BJ (cell line): ENCODE measurements around the gene FICD. TPM values are rescaled to one million over a fixed set of nuclear protein-coding genes. Genes with fewer than 3 reads are reported as not detected.

Experiments used
- CTCF ChIA-PET: fragments of 350-600 bp; formaldehyde crosslinking; extraction: SDS; loops from one replicate; lab custom pipeline; 2021; ENCODE audit warnings: antibody characterized with exemption, inconsistent platforms; lab: Yijun Ruan, JAX
- POLR2A ChIA-PET: fragments of 300-600 bp; sonication (Branson Sonifier 250); formaldehyde crosslinking; extraction: SDS; loops from one replicate; lab custom pipeline; 2021; ENCODE audit warnings: antibody characterized with exemption; lab: Charles Lee
- DNase-seq: peaks from one replicate; pipeline ENCODE4 v3.0.0-alpha.2; 2011; ENCODE audit warnings: low read depth
- H3K27me3 ChIP-seq: 2 replicates; pipeline ENCODE4 v1.6.0; 2011; ENCODE audit warnings: low read length; ENCODE audit not compliant: control insufficient read depth, insufficient read depth
- H3K36me3 ChIP-seq: 2 replicates; pipeline ENCODE4 v1.5.1; 2011; ENCODE audit warnings: low read length; ENCODE audit not compliant: control insufficient read depth, insufficient read depth
- H3K4me3 ChIP-seq: 2 replicates; pipeline ENCODE4 v1.5.1; 2011; ENCODE audit warnings: low read depth, mild to moderate bottlenecking, control low read depth, low read length
- CTCF ChIP-seq: IDR thresholded peaks from 2 replicates; pipeline ENCODE4 v1.5.1; 2011; ENCODE audit warnings: low read depth, mild to moderate bottlenecking, control low read depth, inconsistent platforms, low read length, moderate library complexity; ENCODE audit not compliant: insufficient read depth
- polyA plus RNA-seq: library from polyadenylated mRNA; depleted of rRNA; stranded (reverse); fragments of >200 nt; gene quantifications from 2 replicates; pipeline ENCODE4 v1.2.3, GENCODE V29; 2011

FICD gene
- polyA plus RNA-seq, 1 experiment, result 1.9 TPM

GRCh38 chr12:108475396-108475795 lies 39.7 kb upstream of the FICD start:
- no peaks in the 10 kb centered on the region for H3K36me3 ChIP-seq
- CTCF ChIA-PET, result interaction anchor here (1.7 kb wide), 1 partner anchor 16 kb away, joined by 4 read pairs; no protein-coding TSS in a partner anchor
- POLR2A ChIA-PET, result no interaction called here
- H3K27me3 ChIP-seq, result no peaks in the 10 kb centered on the region; the same call in 1 of the 2 replicates
- no peak for TF ChIP-seq CTCF
- H3K4me3 ChIP-seq, result no peak overlapping the region
- no peak for DNase-seq

- no peaks in the 10 kb centered on the region for H3K36me3 ChIP-seq
- ChIA-PET CTCF (no interaction called here), POLR2A (no interaction called here)
- DNase-seq, result no peak
- no peak overlapping the region for H3K4me3 ChIP-seq
- no peak for TF ChIP-seq CTCF
- no peaks in the 10 kb centered on the region; the same call in 1 of the 2 replicates for H3K27me3 ChIP-seq
Observed at GRCh38 chr12:108477055-108477880, 37.8 kb upstream of the FICD start.

GRCh38 chr12:108477881-108478259 lies 37.2 kb upstream of the FICD start:
- no peak for TF ChIP-seq CTCF
- CTCF ChIA-PET, result no interaction called here

GRCh38 chr12:108478611-108479206 lies 36.4 kb upstream of the FICD start:
- Histone ChIP-seq H3K4me3 (no peak overlapping the region), H3K36me3 (no peaks in the 10 kb centered on the region), H3K27me3 (no peaks in the 10 kb centered on the region; the same call in 1 of the 2 replicates)
- ChIA-PET CTCF (interaction anchor here (1.2 to 1.6 kb wide), 2 partner anchors 13 to 22 kb away, joined by 4 to 6 read pairs; no protein-coding TSS in a partner anchor), POLR2A (no interaction called here)
- TF ChIP-seq CTCF, result no peak
- DNase-seq, result peak; percentile 4

More at GRCh38 chr12:108477881-108478259, 37.2 kb upstream of the FICD start:
- Histone ChIP-seq H3K27me3 (no peaks in the 10 kb centered on the region; the same call in 1 of the 2 replicates), H3K4me3 (no peak overlapping the region), H3K36me3 (no peaks in the 10 kb centered on the region)
- POLR2A ChIA-PET, result no interaction called here
- DNase-seq, result no peak

GRCh38 chr12:108479364-108480070 lies 35.6 kb upstream of the FICD start:
- ChIA-PET POLR2A (no interaction called here), CTCF (interaction anchor here (1.2 to 1.6 kb wide), 2 partner anchors 13 to 22 kb away, joined by 4 to 6 read pairs; no protein-coding TSS in a partner anchor)
- H3K27me3 ChIP-seq, result no peaks in the 10 kb centered on the region; the same call in 1 of the 2 replicates
- no peaks in the 10 kb centered on the region for H3K36me3 ChIP-seq
- no peak for TF ChIP-seq CTCF
- no peak overlapping the region for H3K4me3 ChIP-seq
- no peak for DNase-seq
